Calu3 (cell line): ENCODE data around the gene NDN. TPM values are rescaled to one million over a fixed set of nuclear protein-coding genes. Genes with fewer than 3 reads are reported as not detected.

Source experiments
- BruUV-seq: library from RNA; stranded (reverse); fragments of 400-500 nt; replicated peaks from 2 replicates; lab custom pipeline; 2021; lab: Mats Ljungman, UMichigan
- CTCF ChIA-PET: fragments of 300-600 bp; sonication (Branson Sonifier 250); formaldehyde crosslinking; loops from one replicate; lab custom pipeline; 2022; ENCODE audit warnings: antibody characterized with exemption; lab: Charles Lee
- DNase-seq: peaks from one replicate; pipeline ENCODE4 v3.0.0; 2022
- H3K27ac Mint-ChIP-seq: one replicate; pipeline ENCODE4 v1.8.0; 2022; ENCODE audit warnings: mixed read lengths; ENCODE audit not compliant: unreplicated experiment
- H3K27me3 Mint-ChIP-seq: one replicate; pipeline ENCODE4 v1.8.0; 2022; ENCODE audit warnings: mixed read lengths; ENCODE audit not compliant: unreplicated experiment
- H3K36me3 Mint-ChIP-seq: one replicate; pipeline ENCODE4 v1.8.0; 2022; ENCODE audit warnings: mild to moderate bottlenecking, moderate library complexity, mixed read lengths; ENCODE audit not compliant: insufficient read depth, unreplicated experiment
- H3K4me1 Mint-ChIP-seq: one replicate; pipeline ENCODE4 v1.8.0; 2022; ENCODE audit warnings: mild to moderate bottlenecking, low read depth, mixed read lengths; ENCODE audit not compliant: unreplicated experiment
- H3K4me3 Mint-ChIP-seq: one replicate; pipeline ENCODE4 v1.8.0; 2022; ENCODE audit warnings: mild to moderate bottlenecking, low read depth, moderate library complexity, mixed read lengths; ENCODE audit not compliant: unreplicated experiment
- H3K9me3 Mint-ChIP-seq: one replicate; pipeline ENCODE4 v1.8.0; 2022; ENCODE audit warnings: low read depth, mixed read lengths; ENCODE audit not compliant: unreplicated experiment
- intact Hi-C: fragments of 100-400 bp; cut with micrococcal nuclease; formaldehyde crosslinking; loops from one replicate; pipeline ENCODE4 v1.10.0; 2022; ENCODE audit not compliant: unreplicated experiment
- total RNA-seq: library from RNA; stranded (reverse); gene quantifications from 2 replicates; pipeline ENCODE4 v1.2.3, GENCODE V29; 2022
- TF ChIP-seq, protein P1 (sequence below): fragments of 200-600 bp; IDR thresholded peaks from one replicate; pipeline ENCODE4 v1.8.0; 2022; ENCODE audit warnings: antibody characterized with exemption; ENCODE audit not compliant: unreplicated experiment

The NDN gene
- total RNA-seq, 1 experiment from 2014 or later, result not detected

DNA sequence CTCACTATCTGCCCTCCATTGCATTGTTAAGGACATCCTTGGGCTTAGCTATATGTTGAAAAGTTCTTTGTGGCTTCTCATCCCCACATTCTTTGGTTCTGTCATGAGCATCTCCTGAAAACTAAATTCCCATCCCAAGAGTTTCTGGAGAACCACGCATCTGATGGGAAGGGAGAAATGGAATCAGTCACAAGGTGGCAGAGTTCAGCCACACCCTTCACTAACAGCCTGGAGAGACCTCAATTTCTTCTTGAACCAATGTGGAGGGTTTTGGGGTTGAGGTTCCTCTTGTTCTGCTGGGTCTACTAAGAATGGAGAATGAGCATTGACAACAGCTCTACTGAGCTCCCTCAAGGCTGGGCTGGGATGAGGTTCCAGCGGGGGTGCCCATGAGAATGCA lies 23.9 kb downstream of the NDN start:
- no peak overlapping the region for H3K27ac Mint-ChIP-seq
- intact Hi-C loops, result no loop called here
- H3K27me3 Mint-ChIP-seq, result no peaks in the 10 kb centered on the region
- TF ChIP-seq, protein P1, sequence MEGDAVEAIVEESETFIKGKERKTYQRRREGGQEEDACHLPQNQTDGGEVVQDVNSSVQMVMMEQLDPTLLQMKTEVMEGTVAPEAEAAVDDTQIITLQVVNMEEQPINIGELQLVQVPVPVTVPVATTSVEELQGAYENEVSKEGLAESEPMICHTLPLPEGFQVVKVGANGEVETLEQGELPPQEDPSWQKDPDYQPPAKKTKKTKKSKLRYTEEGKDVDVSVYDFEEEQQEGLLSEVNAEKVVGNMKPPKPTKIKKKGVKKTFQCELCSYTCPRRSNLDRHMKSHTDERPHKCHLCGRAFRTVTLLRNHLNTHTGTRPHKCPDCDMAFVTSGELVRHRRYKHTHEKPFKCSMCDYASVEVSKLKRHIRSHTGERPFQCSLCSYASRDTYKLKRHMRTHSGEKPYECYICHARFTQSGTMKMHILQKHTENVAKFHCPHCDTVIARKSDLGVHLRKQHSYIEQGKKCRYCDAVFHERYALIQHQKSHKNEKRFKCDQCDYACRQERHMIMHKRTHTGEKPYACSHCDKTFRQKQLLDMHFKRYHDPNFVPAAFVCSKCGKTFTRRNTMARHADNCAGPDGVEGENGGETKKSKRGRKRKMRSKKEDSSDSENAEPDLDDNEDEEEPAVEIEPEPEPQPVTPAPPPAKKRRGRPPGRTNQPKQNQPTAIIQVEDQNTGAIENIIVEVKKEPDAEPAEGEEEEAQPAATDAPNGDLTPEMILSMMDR, result no peak
- no peaks in the 10 kb centered on the region for H3K4me1 Mint-ChIP-seq
- no peaks in the 10 kb centered on the region for H3K36me3 Mint-ChIP-seq
- CTCF ChIA-PET, result no interaction called here
- no TSS peak for BruUV-seq
- H3K4me3 Mint-ChIP-seq, result no peak overlapping the region
- no peaks in the 10 kb centered on the region for H3K9me3 Mint-ChIP-seq
- no peak for DNase-seq

DNA sequence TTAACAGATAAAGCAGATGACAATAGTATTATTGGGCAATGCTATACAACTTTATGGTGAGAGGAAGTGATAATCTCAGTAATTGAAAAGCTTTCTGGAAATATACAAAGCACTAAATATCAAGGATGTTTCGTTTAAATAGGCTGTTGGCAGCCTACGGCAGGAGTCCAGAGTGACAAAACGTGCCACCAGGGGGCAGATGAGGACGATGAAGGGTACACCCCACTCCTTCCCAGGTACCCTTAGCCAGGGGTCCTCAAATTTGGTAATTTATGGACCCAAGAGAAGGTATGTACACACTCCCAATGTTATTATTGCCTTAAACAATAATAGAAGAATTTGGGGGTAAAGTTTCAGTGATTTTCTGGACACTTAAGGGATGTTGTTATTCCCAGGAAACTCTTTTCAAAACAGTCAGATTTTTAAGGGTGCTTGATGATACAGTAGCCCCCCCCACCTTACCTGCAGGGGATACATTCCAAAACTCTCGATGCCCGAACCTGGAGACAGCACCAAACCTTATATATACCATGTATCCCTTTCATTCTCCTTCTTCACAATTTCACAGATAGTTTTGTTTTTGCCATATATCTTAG lies 38.1 kb downstream of the NDN start:
- H3K4me1 Mint-ChIP-seq, result no peaks in the 10 kb centered on the region
- no peaks in the 10 kb centered on the region for H3K27me3 Mint-ChIP-seq
- H3K9me3 Mint-ChIP-seq, result peaks cover 6% of the 10 kb centered on the region
- DNase-seq, result no peak
- no peaks in the 10 kb centered on the region for H3K36me3 Mint-ChIP-seq
- intact Hi-C loops, result no loop called here
- CTCF ChIA-PET, result no interaction called here
- TF ChIP-seq, protein P1, result no peak
- H3K4me3 Mint-ChIP-seq, result no peak overlapping the region
- BruUV-seq, result no TSS peak
- H3K27ac Mint-ChIP-seq, result no peak overlapping the region

DNA sequence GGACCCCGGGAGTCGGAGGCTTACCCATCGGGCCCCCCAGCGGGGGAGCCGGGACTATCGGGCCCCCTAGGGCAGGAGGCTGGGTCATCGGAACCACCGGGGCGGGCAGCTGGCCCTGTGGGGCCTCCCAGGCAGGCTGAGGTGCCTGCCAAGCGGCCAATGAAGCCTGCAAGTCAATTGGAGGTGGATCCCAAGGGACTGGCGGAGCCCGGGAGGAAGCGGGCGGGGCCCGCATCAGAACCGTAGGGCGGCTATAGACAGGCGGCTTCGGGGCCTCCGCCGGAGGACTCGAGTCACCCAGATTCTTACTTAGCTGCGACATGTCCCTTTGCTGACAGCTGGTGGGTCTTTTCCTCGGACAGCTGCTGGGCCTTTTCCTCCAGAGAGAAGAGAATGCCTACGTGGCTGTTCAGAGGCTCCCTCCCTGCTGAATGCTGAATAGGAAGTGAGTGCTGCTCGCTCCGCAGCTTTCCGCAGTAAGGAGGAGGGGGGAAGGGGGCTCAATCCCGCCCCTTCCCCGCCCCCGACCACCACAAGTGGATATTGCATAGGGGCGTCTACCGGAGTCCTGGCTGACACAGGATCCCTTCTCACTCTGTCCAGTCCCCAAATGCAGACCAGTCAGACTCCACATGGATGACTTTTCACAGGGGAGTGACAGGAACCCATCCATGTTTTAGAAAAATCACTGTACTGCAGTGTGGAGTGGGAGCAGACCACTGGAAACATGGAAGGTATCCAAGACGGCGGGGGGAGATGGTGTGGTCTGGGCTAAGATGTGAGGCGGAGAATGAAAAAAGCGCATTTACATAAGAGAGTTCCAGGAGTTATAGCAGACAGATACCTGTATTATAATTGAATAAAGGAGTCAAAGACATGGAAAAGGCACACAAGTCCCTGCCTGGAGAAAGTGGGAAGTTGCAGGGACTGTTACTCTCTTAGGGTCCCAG lies 39.4 kb downstream of the NDN start, which contains the start of gene MAGEL2:
Gene MAGEL2, minus strand, starts transcription at position 447 of the 950 bp plus-strand sequence. Its CDS starts 125 bp downstream, at position 322.
- Mint-ChIP-seq H3K9me3 (peaks cover 6% of the 10 kb centered on the region), H3K4me3 (no peak within 1 kb of the TSS), H3K27ac (no peak within 1 kb of the TSS), H3K36me3 (no peaks in the 10 kb centered on the region), H3K4me1 (no peaks in the 10 kb centered on the region), H3K27me3 (no peaks in the 10 kb centered on the region)
- intact Hi-C loops, result no loop called here
- no TSS peak for BruUV-seq
- no peak for DNase-seq
- CTCF ChIA-PET, result no interaction called here
- TF ChIP-seq, protein P1, result no peak

DNA sequence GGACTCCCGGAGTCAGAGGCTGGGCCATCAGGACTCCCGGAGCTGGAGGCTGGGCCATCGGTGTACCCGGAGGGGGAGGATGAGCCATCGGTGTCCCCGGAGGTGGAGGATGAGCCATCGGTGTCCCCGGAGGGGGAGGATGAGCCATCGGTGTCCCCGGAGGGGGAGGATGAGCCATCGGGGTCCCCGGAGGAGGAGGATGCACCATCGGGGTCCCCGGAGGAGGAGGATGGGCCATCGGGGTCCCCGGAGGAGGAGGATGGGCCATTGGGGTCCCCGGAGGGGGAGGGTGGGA lies 40.2 kb downstream of the NDN start:
- CTCF ChIA-PET, result no interaction called here
- Mint-ChIP-seq H3K4me1 (no peaks in the 10 kb centered on the region), H3K27ac (no peak overlapping the region), H3K4me3 (no peak overlapping the region), H3K27me3 (no peaks in the 10 kb centered on the region), H3K9me3 (peaks cover 6% of the 10 kb centered on the region), H3K36me3 (no peaks in the 10 kb centered on the region)
- no TSS peak for BruUV-seq
- DNase-seq, result no peak
- TF ChIP-seq, protein P1, result no peak
- intact Hi-C loops, result no loop called here
